SK-N-SH treated with all-trans-retinoic acid at 6 μM for 48 hours (cell line): ENCODE results near the gene TRIM44.

Source experiments
- ATAC-seq: fragments of 200-7000 bp; cut with Tn5 transposase; 3 replicates; pipeline ENCODE4 v1.9.1; 2020; ENCODE audit warnings: mild to moderate bottlenecking, moderate library complexity
- ARNTL ChIP-seq: fragments of 450-650 bp; formaldehyde crosslinking; IDR thresholded peaks from 2 replicates; pipeline ENCODE4 v1.5.0; 2020; ENCODE audit warnings: low read depth, mild to moderate bottlenecking, moderate library complexity, borderline replicate concordance
- BACH2 ChIP-seq: fragments of 250-450 bp; sonication (Bioruptor Pico); IDR thresholded peaks from 2 replicates; pipeline ENCODE4 v1.9.0; 2021; ENCODE audit warnings: mild to moderate bottlenecking, borderline replicate concordance
- CREB5 ChIP-seq: fragments of 250-450 bp; sonication (Bioruptor Pico); IDR thresholded peaks from 2 replicates; pipeline ENCODE4 v1.5.1; 2020; ENCODE audit warnings: low read depth, mild to moderate bottlenecking, moderate library complexity
- CSDC2 ChIP-seq: fragments of 250-450 bp; sonication (Bioruptor Pico); IDR thresholded peaks from 2 replicates; pipeline ENCODE4 v1.5.0; 2020; ENCODE audit warnings: mild to moderate bottlenecking, moderate library complexity
- CSRNP3 ChIP-seq: fragments of 250-450 bp; sonication (Bioruptor Pico); IDR thresholded peaks from 2 replicates; pipeline ENCODE4 v1.5.1; 2021; ENCODE audit warnings: mild to moderate bottlenecking, moderate library complexity
- ESRRG ChIP-seq: fragments of 250-450 bp; sonication (Bioruptor Pico); IDR thresholded peaks from 2 replicates; pipeline ENCODE4 v1.6.1; 2021; ENCODE audit warnings: mild to moderate bottlenecking
- GLIS3 ChIP-seq: fragments of 250-450 bp; sonication (Bioruptor Pico); IDR thresholded peaks from 2 replicates; pipeline ENCODE4 v1.5.0; 2020; ENCODE audit warnings: mild to moderate bottlenecking, moderate library complexity
- ISL1 ChIP-seq: fragments of 250-450 bp; sonication (Bioruptor Pico); IDR thresholded peaks from 2 replicates; pipeline ENCODE4 v2.1.2; 2022; ENCODE audit warnings: mild to moderate bottlenecking, moderate library complexity
- OSR1 ChIP-seq: fragments of 250-450 bp; sonication (Bioruptor Pico); IDR thresholded peaks from 2 replicates; pipeline ENCODE4 v1.8.0; 2022; ENCODE audit warnings: moderate library complexity, mild to moderate bottlenecking, inconsistent platforms
- PATZ1 ChIP-seq: fragments of 250-450 bp; sonication (Bioruptor Pico); IDR thresholded peaks from 2 replicates; pipeline ENCODE4 v1.8.0; 2020; ENCODE audit warnings: mild to moderate bottlenecking, moderate library complexity, borderline replicate concordance
- POU6F1 ChIP-seq: fragments of 250-450 bp; sonication (Bioruptor Pico); IDR thresholded peaks from 2 replicates; pipeline ENCODE4 v1.8.0; 2021; ENCODE audit warnings: low read depth, mild to moderate bottlenecking, moderate library complexity, borderline replicate concordance
- PPARA ChIP-seq: fragments of 250-450 bp; sonication (Bioruptor Pico); IDR thresholded peaks from 2 replicates; pipeline ENCODE4 v1.5.0; 2020; ENCODE audit warnings: mild to moderate bottlenecking, borderline replicate concordance
- RARB ChIP-seq: fragments of 250-450 bp; sonication (Bioruptor Pico); IDR thresholded peaks from 2 replicates; pipeline ENCODE4 v1.8.0; 2021; ENCODE audit warnings: mild to moderate bottlenecking, moderate library complexity
- SNAI2 ChIP-seq: fragments of 250-450 bp; sonication (Bioruptor Pico); IDR thresholded peaks from 2 replicates; pipeline ENCODE4 v1.5.0; 2020; ENCODE audit warnings: mild to moderate bottlenecking, moderate library complexity
- TCF4 ChIP-seq: fragments of 250-450 bp; sonication (Bioruptor Pico); IDR thresholded peaks from 2 replicates; pipeline ENCODE4 v1.8.0; 2021; ENCODE audit warnings: mild to moderate bottlenecking, moderate library complexity, borderline replicate concordance
- TSHZ2 ChIP-seq: fragments of 250-450 bp; sonication (Bioruptor Pico); IDR thresholded peaks from 2 replicates; pipeline ENCODE4 v1.5.0; 2020; ENCODE audit warnings: mild to moderate bottlenecking, moderate library complexity
- ZC3H10 ChIP-seq: fragments of 250-450 bp; sonication (Bioruptor Pico); IDR thresholded peaks from 2 replicates; pipeline ENCODE4 v1.5.1; 2021; ENCODE audit warnings: mild to moderate bottlenecking, moderate library complexity
- ZFP3 ChIP-seq: fragments of 250-450 bp; sonication (Bioruptor Pico); IDR thresholded peaks from 2 replicates; pipeline ENCODE4 v1.5.0; 2020; ENCODE audit warnings: mild to moderate bottlenecking, moderate library complexity
- ZNF565 ChIP-seq: fragments of 450-650 bp; formaldehyde crosslinking; conservative IDR thresholded peaks from 2 replicates; pipeline ENCODE4 v1.5.0; 2020; ENCODE audit warnings: low read depth, mild to moderate bottlenecking, moderate library complexity
- ZNF70 ChIP-seq: fragments of 450-650 bp; formaldehyde crosslinking; IDR thresholded peaks from 2 replicates; pipeline ENCODE4 v1.5.0; 2020; ENCODE audit warnings: mild to moderate bottlenecking, moderate library complexity
- ZNF8 ChIP-seq: fragments of 450-650 bp; formaldehyde crosslinking; IDR thresholded peaks from 2 replicates; pipeline ENCODE4 v1.5.0; 2020; ENCODE audit warnings: mild to moderate bottlenecking, moderate library complexity

The TRIM44 gene

GRCh38 chr11:35798423-35798822 is 135.8 kb downstream of the TRIM44 start:
- ATAC-seq, result no peak

GRCh38 chr11:35798983-35799382 is 136.4 kb downstream of the TRIM44 start:
- TF ChIP-seq ZFP3 (CRISPR knock-in tag), result no peak
- no peak for TF ChIP-seq ZC3H10 (CRISPR knock-in tag)
- TF ChIP-seq ZNF565 (CRISPR knock-in tag), result no peak
- ATAC-seq, result no peak

More at GRCh38 chr11:35798423-35798822, 135.8 kb downstream of the TRIM44 start:
- TF ChIP-seq POU6F1 (CRISPR knock-in tag) (no peak), ZNF70 (CRISPR knock-in tag) (no peak), CSRNP3 (no peak), ESRRG (CRISPR knock-in tag) (no peak), SNAI2 (CRISPR knock-in tag) (no peak), ZNF8 (no peak), CSDC2 (CRISPR knock-in tag) (no peak), GLIS3 (no peak), PATZ1 (CRISPR knock-in tag) (no peak), BACH2 (CRISPR knock-in tag) (no peak), PPARA (CRISPR knock-in tag) (no peak), OSR1 (no peak), TCF4 (CRISPR knock-in tag) (no peak), ZNF565 (CRISPR knock-in tag) (no peak), RARB (no peak), ARNTL (no peak)

GRCh38 chr11:35799655-35800054 is 137.1 kb downstream of the TRIM44 start:
- no peak for ATAC-seq
- no peak for TF ChIP-seq PATZ1 (CRISPR knock-in tag)
- TF ChIP-seq RARB, result no peak
- TF ChIP-seq CREB5, result no peak

- ATAC-seq, result no peak
- TF ChIP-seq PATZ1 (CRISPR knock-in tag), result no peak
- no peak for TF ChIP-seq PPARA (CRISPR knock-in tag)
- TF ChIP-seq TSHZ2 (CRISPR knock-in tag), result no peak
- TF ChIP-seq SNAI2 (CRISPR knock-in tag), result no peak
- TF ChIP-seq ISL1 (CRISPR knock-in tag), result no peak
- no peak for TF ChIP-seq RARB
- TF ChIP-seq CSRNP3, result no peak
- no peak for TF ChIP-seq ZNF8
Measured at GRCh38 chr11:35800970-35801953, 138.7 kb downstream of the TRIM44 start.
